ENCODE data around the gene SMCHD1.

The SMCHD1 gene

GRCh38 chr18:2777241-2777640 is 121.7 kb downstream of the SMCHD1 start:
- Histone ChIP-seq H3K36me3 (peaks cover 99% of the 10 kb centered on the region), H3K27ac (no peak overlapping the region), H3K9me3 (peaks cover 6% of the 10 kb centered on the region), H3K27me3 (no peaks in the 10 kb centered on the region), H3K4me3 (ENCODE audit: low read depth in 1 of 2, low read length in 1 of 2) (no peak overlapping the region), H3K4me1 (ENCODE audit: control insufficient read depth in 1 of 2, insufficient read depth in 1 of 2, low read depth in 1 of 2, low read length in 1 of 2) (no peaks in the 10 kb centered on the region)
- no peak for TF ChIP-seq CTCF (IDR thresholded peaks at IDR 0.05)

GRCh38 chr18:2780750-2781149 is 125.2 kb downstream of the SMCHD1 start:
- Histone ChIP-seq H3K4me1 (ENCODE audit: control insufficient read depth in 1 of 2, insufficient read depth in 1 of 2, low read depth in 1 of 2, low read length in 1 of 2) (no peaks in the 10 kb centered on the region), H3K27me3 (no peaks in the 10 kb centered on the region), H3K36me3 (peaks cover 99% of the 10 kb centered on the region), H3K4me3 (ENCODE audit: low read depth in 1 of 2, low read length in 1 of 2) (no peak overlapping the region), H3K9me3 (peaks cover 6% of the 10 kb centered on the region), H3K27ac (no peak overlapping the region)
- TF ChIP-seq CTCF (IDR thresholded peaks at IDR 0.05) = no peak

GRCh38 chr18:2787225-2787624 is 131.7 kb downstream of the SMCHD1 start:
- no peaks in the 10 kb centered on the region for H3K27me3 ChIP-seq
- H3K4me3 ChIP-seq (ENCODE audit: low read depth in 1 of 2, low read length in 1 of 2) = no peak overlapping the region
- peaks cover 13% of the 10 kb centered on the region for H3K9me3 ChIP-seq
- no peaks in the 10 kb centered on the region for H3K4me1 ChIP-seq (ENCODE audit: control insufficient read depth in 1 of 2, insufficient read depth in 1 of 2, low read depth in 1 of 2, low read length in 1 of 2)
- H3K36me3 ChIP-seq = peaks cover 100% of the 10 kb centered on the region
- H3K27ac ChIP-seq = peak overlapping the region; percentile 1
- TF ChIP-seq CTCF (IDR thresholded peaks at IDR 0.05) = no peak

GRCh38 chr18:2792395-2792794 is 136.9 kb downstream of the SMCHD1 start:
- no peak for TF ChIP-seq CTCF (IDR thresholded peaks at IDR 0.05)
- Histone ChIP-seq H3K4me1 (ENCODE audit: control insufficient read depth in 1 of 2, insufficient read depth in 1 of 2, low read depth in 1 of 2, low read length in 1 of 2) (no peaks in the 10 kb centered on the region), H3K9me3 (peaks cover 13% of the 10 kb centered on the region), H3K36me3 (peaks cover 100% of the 10 kb centered on the region), H3K4me3 (ENCODE audit: low read depth in 1 of 2, low read length in 1 of 2) (no peak overlapping the region), H3K27ac (no peak overlapping the region), H3K27me3 (no peaks in the 10 kb centered on the region)

GRCh38 chr18:2794159-2794558 is 138.6 kb downstream of the SMCHD1 start:
- Histone ChIP-seq H3K9me3 (peaks cover 7% of the 10 kb centered on the region), H3K4me1 (ENCODE audit: control insufficient read depth in 1 of 2, insufficient read depth in 1 of 2, low read depth in 1 of 2, low read length in 1 of 2) (no peaks in the 10 kb centered on the region), H3K4me3 (ENCODE audit: low read depth in 1 of 2, low read length in 1 of 2) (no peak overlapping the region), H3K36me3 (peaks cover 100% of the 10 kb centered on the region), H3K27me3 (no peaks in the 10 kb centered on the region), H3K27ac (peak overlapping the region; percentile 35)
- no peak for TF ChIP-seq CTCF (IDR thresholded peaks at IDR 0.05)

GRCh38 chr18:2797951-2798350 is 142.4 kb downstream of the SMCHD1 start:
- Histone ChIP-seq H3K9me3 (no peaks in the 10 kb centered on the region), H3K27me3 (no peaks in the 10 kb centered on the region), H3K4me1 (ENCODE audit: control insufficient read depth in 1 of 2, insufficient read depth in 1 of 2, low read depth in 1 of 2, low read length in 1 of 2) (no peaks in the 10 kb centered on the region), H3K36me3 (peaks cover 100% of the 10 kb centered on the region), H3K4me3 (ENCODE audit: low read depth in 1 of 2, low read length in 1 of 2) (no peak overlapping the region), H3K27ac (no peak overlapping the region)
- no peak for TF ChIP-seq CTCF (IDR thresholded peaks at IDR 0.05)

All from neutrophil (primary cell).